ENCODE results near the gene CNNM4.
"Not testable (repeated sequence)": the region's sequence is repeated elsewhere in the genome, so short reads cannot be mapped to it uniquely, and the experiment has no call there.

CNNM4 gene

GRCh38 chr2:96792772-96793749 lies 32.4 kb downstream of the CNNM4 start:
- no peak for DNase-seq (ENCODE audit: low read depth in 2 of 2, low spot score in 1 of 2)

- DNase-seq (ENCODE audit: low read depth in 2 of 2, low spot score in 1 of 2) = no peak
Measured at GRCh38 chr2:96795076-96795475, 34.4 kb downstream of the CNNM4 start.

- DNase-seq (ENCODE audit: low read depth in 2 of 2, low spot score in 1 of 2) = not testable (repeated sequence)
Measured at GRCh38 chr2:96796497-96796896, 35.8 kb downstream of the CNNM4 start.

GRCh38 chr2:96797066-96797625 lies 36.4 kb downstream of the CNNM4 start:
- no peak for DNase-seq (ENCODE audit: low read depth in 2 of 2, low spot score in 1 of 2)

- DNase-seq (ENCODE audit: low read depth in 2 of 2, low spot score in 1 of 2) = no peak
Measured at GRCh38 chr2:96798733-96799622, 38.3 kb downstream of the CNNM4 start.

GRCh38 chr2:96799623-96799935 lies 38.9 kb downstream of the CNNM4 start:
- no peak for DNase-seq (ENCODE audit: low read depth in 2 of 2, low spot score in 1 of 2)

GRCh38 chr2:96800061-96801004 lies 39.6 kb downstream of the CNNM4 start:
- DNase-seq (ENCODE audit: low read depth in 2 of 2, low spot score in 1 of 2) = no peak

- peak; percentile 23 to 34 for DNase-seq (ENCODE audit: low read depth in 2 of 2, low spot score in 1 of 2)
Measured at GRCh38 chr2:96801005-96801785, 40.5 kb downstream of the CNNM4 start.

- peak in 1 of 2 donors; percentile 13 for DNase-seq (ENCODE audit: low read depth in 2 of 2, low spot score in 1 of 2)
Measured at GRCh38 chr2:96801786-96802595, 41.3 kb downstream of the CNNM4 start.

- no peak for DNase-seq (ENCODE audit: low read depth in 2 of 2, low spot score in 1 of 2)
Measured at GRCh38 chr2:96802721-96803120, 42.0 kb downstream of the CNNM4 start.

- DNase-seq (ENCODE audit: low read depth in 2 of 2, low spot score in 1 of 2) = no peak
Measured at GRCh38 chr2:96804986-96805385, 44.3 kb downstream of the CNNM4 start.

GRCh38 chr2:96805946-96806345 lies 45.2 kb downstream of the CNNM4 start:
- DNase-seq (ENCODE audit: low read depth in 2 of 2, low spot score in 1 of 2) = not testable (repeated sequence)

GRCh38 chr2:96806468-96807126 lies 45.9 kb downstream of the CNNM4 start:
- peak in 1 of 2 donors; percentile 14 for DNase-seq (ENCODE audit: low read depth in 2 of 2, low spot score in 1 of 2)

- no peak for DNase-seq (ENCODE audit: low read depth in 2 of 2, low spot score in 1 of 2)
Measured at GRCh38 chr2:96807127-96807471, 46.4 kb downstream of the CNNM4 start.

GRCh38 chr2:96808176-96808837 lies 47.6 kb downstream of the CNNM4 start:
- DNase-seq (ENCODE audit: low read depth in 2 of 2, low spot score in 1 of 2) = no peak

- DNase-seq (ENCODE audit: low read depth in 2 of 2, low spot score in 1 of 2) = no peak
Measured at GRCh38 chr2:96809216-96809882, 48.6 kb downstream of the CNNM4 start.

Measured in stimulated activated CD8-positive, alpha-beta memory T cell treated with anti-CD3 and anti-CD28 coated beads, Interleukin-4, amount 100 ng/mL, for 4 hours (primary cell).